ENCODE measurements around the gene HIF3A. TPM values are rescaled to one million over a fixed set of nuclear protein-coding genes. Genes with fewer than 3 reads are reported as not detected.

The HIF3A gene
- total and polyA plus RNA-seq, 2 donors (not counting 3 experiments of a cell fraction or from before 2014, with no cell fraction given) = 8.1 to 8.5 TPM

GRCh38 chr19:46346821-46347571, 50.2 kb downstream of the HIF3A start, which contains the start of gene PPP5C:
Gene PPP5C, plus strand, starts transcription at chr19:46347087. Its CDS starts 10 bp downstream, at chr19:46347097.
- Histone ChIP-seq H3K4me2 (ENCODE audit: insufficient read depth, low read length) (peak within 1 kb of the TSS; percentile 81), H3K9ac (replicated peaks; ENCODE audit: extremely low read depth, insufficient read depth, low read length) (peak within 1 kb of the TSS; percentile 87), H4K20me1 (replicated peaks; ENCODE audit: control insufficient read depth, extremely low read depth, insufficient read depth, low read length) (no peaks in the 10 kb centered on the region), H3K79me2 (ENCODE audit: control insufficient read depth, insufficient read depth, low read length) (peaks cover 35% of the 10 kb centered on the region), H3K27me3 (ENCODE audit: control insufficient read depth in 2 of 2, insufficient read depth in 2 of 2, low read length in 2 of 2) (no peaks in the 10 kb centered on the region), H3K27ac (ENCODE audit: insufficient read depth, low read depth, low read length) (peak within 1 kb of the TSS; percentile 52), H3K36me3 (ENCODE audit: control insufficient read depth in 2 of 2, extremely low read depth in 1 of 2, insufficient read depth in 2 of 2, low read length in 2 of 2) (no peaks in the 10 kb centered on the region), H3K9me1 (replicated peaks; ENCODE audit: control insufficient read depth, extremely low read depth, insufficient read depth, low read length) (no peaks in the 10 kb centered on the region), H3K4me3 (replicated peaks in 1 of 3; ENCODE audit: insufficient read depth in 1 of 3, low read depth in 1 of 3, low read length in 3 of 3) (peak within 1 kb of the TSS; percentile 53 to 89 (median 65)), H3K9me3 (replicated peaks; ENCODE audit: control insufficient read depth, insufficient read depth, low read length) (no peaks in the 10 kb centered on the region), H3K4me1 (ENCODE audit: control insufficient read depth, extremely low read depth, insufficient read depth, low read length) (peaks cover 35% of the 10 kb centered on the region), H2AFZ (ENCODE audit: low read depth, low read length) (peak within 1 kb of the TSS; percentile 86)
- dilution Hi-C loops (cut with MboI; ENCODE audit: extremely low pct_ligation_motif_present, low sequenced_read_pairs) (no loop called here), intact Hi-C loops (cut with micrococcal nuclease) (loop anchor here (1.0 kb wide), 4 partner anchors 26 to 67 kb away; no protein-coding TSS in a partner anchor)
- ChIA-PET POLR2A (no interaction called here), CTCF (interaction anchor here (0.6 to 4.3 kb wide), 11 partner anchors 9 to 166 kb away, joined by 3 to 20 read pairs (median 4); no protein-coding TSS in a partner anchor)
- FAIRE-seq = peak; percentile 83
- peak; percentile 92 for DNase-seq (ENCODE audit: low read depth, low spot score)
- TF ChIP-seq, protein P1, sequence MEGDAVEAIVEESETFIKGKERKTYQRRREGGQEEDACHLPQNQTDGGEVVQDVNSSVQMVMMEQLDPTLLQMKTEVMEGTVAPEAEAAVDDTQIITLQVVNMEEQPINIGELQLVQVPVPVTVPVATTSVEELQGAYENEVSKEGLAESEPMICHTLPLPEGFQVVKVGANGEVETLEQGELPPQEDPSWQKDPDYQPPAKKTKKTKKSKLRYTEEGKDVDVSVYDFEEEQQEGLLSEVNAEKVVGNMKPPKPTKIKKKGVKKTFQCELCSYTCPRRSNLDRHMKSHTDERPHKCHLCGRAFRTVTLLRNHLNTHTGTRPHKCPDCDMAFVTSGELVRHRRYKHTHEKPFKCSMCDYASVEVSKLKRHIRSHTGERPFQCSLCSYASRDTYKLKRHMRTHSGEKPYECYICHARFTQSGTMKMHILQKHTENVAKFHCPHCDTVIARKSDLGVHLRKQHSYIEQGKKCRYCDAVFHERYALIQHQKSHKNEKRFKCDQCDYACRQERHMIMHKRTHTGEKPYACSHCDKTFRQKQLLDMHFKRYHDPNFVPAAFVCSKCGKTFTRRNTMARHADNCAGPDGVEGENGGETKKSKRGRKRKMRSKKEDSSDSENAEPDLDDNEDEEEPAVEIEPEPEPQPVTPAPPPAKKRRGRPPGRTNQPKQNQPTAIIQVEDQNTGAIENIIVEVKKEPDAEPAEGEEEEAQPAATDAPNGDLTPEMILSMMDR (IDR thresholded peaks at IDR 0.05; ENCODE audit: extremely low read depth in 1 of 2, insufficient read depth in 1 of 2, low read depth in 1 of 2, low read length in 2 of 2) = peak; percentile 97 to 98
- no peak for TF ChIP-seq JUN (IDR thresholded peaks at IDR 0.05; ENCODE audit: borderline replicate concordance, insufficient read depth, insufficient read length, low read depth)
- peak; percentile 68 for TF ChIP-seq POLR2A (IDR thresholded peaks at IDR 0.05; ENCODE audit: low read depth, low read length)
- TF ChIP-seq MAX (IDR thresholded peaks at IDR 0.05; ENCODE audit: insufficient read depth, insufficient read length) = peak; percentile 15
- TF ChIP-seq MYC (IDR thresholded peaks at IDR 0.05; ENCODE audit: low read depth, low read length) = peak; percentile 83
- TF ChIP-seq EZH2 (IDR thresholded peaks at IDR 0.05; ENCODE audit: borderline replicate concordance, low read depth, low read length, severe bottlenecking) = no peak
- TF ChIP-seq FOS (IDR thresholded peaks at IDR 0.05; ENCODE audit: borderline replicate concordance, insufficient read depth, low read length) = no peak
- TF ChIP-seq POLR2AphosphoS5 (IDR thresholded peaks at IDR 0.05; ENCODE audit: insufficient read depth, low read depth, low read length) = peak; percentile 66
- no peak for TF ChIP-seq GATA2 (IDR thresholded peaks at IDR 0.05; ENCODE audit: insufficient read depth, insufficient read length, low read depth, low read length)
- BruUV-seq (replicated peaks) = no TSS peak
